DND-41 (cell line): ENCODE results near the gene SOCS3.

Experiments
- ATAC-seq: fragments of 200-7000 bp; cut with Tn5 transposase; 3 replicates; pipeline ENCODE4 v1.9.1; 2021; ENCODE audit warnings: low read depth; ENCODE audit not compliant: insufficient read depth
- DNase-seq: peaks from one replicate; pipeline ENCODE4 v3.0.0-alpha.2; 2020
- H2AFZ ChIP-seq: 2 replicates; pipeline ENCODE4 v1.6.0; 2012; ENCODE audit warnings: low read depth, low read length
- H3K27ac ChIP-seq: 2 replicates; pipeline ENCODE4 v1.5.1; 2012; ENCODE audit warnings: low read length, inconsistent platforms
- H3K27me3 ChIP-seq: fragments of 200-600 bp; sonication (generic); 2 replicates; pipeline ENCODE4 v1.6.0; 2012; ENCODE audit warnings: low read length, mild to moderate bottlenecking, inconsistent platforms; ENCODE audit not compliant: insufficient read depth, poor library complexity
- H3K36me3 ChIP-seq: 2 replicates; pipeline ENCODE4 v1.5.1; 2012; ENCODE audit warnings: low read length, inconsistent platforms; ENCODE audit not compliant: insufficient read depth
- H3K4me1 ChIP-seq: 2 replicates; pipeline ENCODE4 v1.5.1; 2012; ENCODE audit warnings: mild to moderate bottlenecking, low read length; ENCODE audit not compliant: insufficient read depth
- H3K4me2 ChIP-seq: 2 replicates; pipeline ENCODE4 v1.6.0; 2012; ENCODE audit warnings: mild to moderate bottlenecking, moderate library complexity, low read length, inconsistent platforms; ENCODE audit not compliant: insufficient read depth
- H3K4me3 ChIP-seq, 2 experiments: fragments of 200-600 bp in 1 of 2; shearing (Covaris generic) in 1 of 2; 2 replicates each; pipeline ENCODE4 v1.5.1; 2012 to 2016; ENCODE audit warnings: inconsistent platforms in 2 of 2, low read length in 2 of 2, mild to moderate bottlenecking in 2 of 2, low read depth in 1 of 2, moderate library complexity in 1 of 2
- H3K79me2 ChIP-seq: 2 replicates; pipeline ENCODE4 v1.6.0; 2012; ENCODE audit warnings: low read length, inconsistent platforms; ENCODE audit not compliant: insufficient read depth
- H3K9ac ChIP-seq: 2 replicates; pipeline ENCODE4 v1.6.0; 2012; ENCODE audit warnings: low read depth, mild to moderate bottlenecking, inconsistent platforms, low read length, moderate library complexity
- H3K9me3 ChIP-seq: 2 replicates; pipeline ENCODE4 v1.5.1; 2012; ENCODE audit warnings: low read length, moderate library complexity, mild to moderate bottlenecking, inconsistent platforms; ENCODE audit not compliant: insufficient read depth, severe bottlenecking
- H4K20me1 ChIP-seq: 2 replicates; pipeline ENCODE4 v1.6.0; 2012; ENCODE audit warnings: low read length; ENCODE audit not compliant: insufficient read depth
- CTCF ChIP-seq: IDR thresholded peaks from 2 replicates; pipeline ENCODE4 v1.5.1; 2012; ENCODE audit warnings: borderline replicate concordance, low read length, moderate library complexity, mild to moderate bottlenecking; ENCODE audit not compliant: poor library complexity, severe bottlenecking; ENCODE audit errors: extremely low read depth
- EZH2 ChIP-seq: IDR thresholded peaks from 3 replicates; pipeline ENCODE4 v1.6.1; 2012; ENCODE audit warnings: borderline replicate concordance, low read depth, mild to moderate bottlenecking, moderate library complexity, low read length, inconsistent platforms; ENCODE audit not compliant: severe bottlenecking

Gene SOCS3

GRCh38 chr17:78338486-78339259, 21.2 kb downstream of the SOCS3 start:
- Histone ChIP-seq H3K9ac (no peak overlapping the region), H3K4me1 (peaks cover 9% of the 10 kb centered on the region), H3K36me3 (no peaks in the 10 kb centered on the region), H3K9me3 (no peaks in the 10 kb centered on the region), H4K20me1 (0 out of 2 replicates have a peak, but pooled peaks cover under 1% of the 10 kb centered on the region), H3K27ac (no peak overlapping the region), H3K79me2 (no peaks in the 10 kb centered on the region), H3K27me3 (no peaks in the 10 kb centered on the region), H3K4me2 (no peak overlapping the region), H2AFZ (no peak overlapping the region), H3K4me3 (no peak overlapping the region)
- DNase-seq (no peak), ATAC-seq (no peak)
- TF ChIP-seq EZH2 (no peak), CTCF (no peak)

- Histone ChIP-seq H3K36me3 (no peaks in the 10 kb centered on the region), H3K9ac (no peak overlapping the region), H3K4me2 (no peak overlapping the region), H3K4me1 (no peaks in the 10 kb centered on the region), H2AFZ (no peak overlapping the region), H3K27ac (no peak overlapping the region), H3K9me3 (no peaks in the 10 kb centered on the region), H3K79me2 (no peaks in the 10 kb centered on the region), H3K4me3 (no peak overlapping the region), H4K20me1 (no peaks in the 10 kb centered on the region), H3K27me3 (no peaks in the 10 kb centered on the region)
- no peak for TF ChIP-seq EZH2
- TF ChIP-seq CTCF = no peak
- ATAC-seq (no peak), DNase-seq (no peak)
These were observed 22.4 kb downstream of the SOCS3 start for GRCh38 chr17:78337244-78338109.

- Histone ChIP-seq H3K27ac (no peak overlapping the region), H3K79me2 (no peaks in the 10 kb centered on the region), H3K4me2 (no peak overlapping the region), H3K4me1 (no peaks in the 10 kb centered on the region), H3K4me3 (no peak overlapping the region), H3K9ac (no peak overlapping the region), H2AFZ (no peak overlapping the region), H3K9me3 (no peaks in the 10 kb centered on the region), H4K20me1 (no peaks in the 10 kb centered on the region), H3K27me3 (no peaks in the 10 kb centered on the region), H3K36me3 (no peaks in the 10 kb centered on the region)
- no peak for DNase-seq
- no peak for ATAC-seq
- TF ChIP-seq EZH2 = no peak
- TF ChIP-seq CTCF = no peak
These were observed 24.7 kb downstream of the SOCS3 start for GRCh38 chr17:78335209-78335608.
